Suprapubic skin (tissue), 4 donors: Measurements from ENCODE around the gene ZNF22.

Experiments
- POLR2A ChIP-seq, 2 donors: fragments of 450-650 bp; IDR thresholded peaks; one replicate each; pipeline ENCODE4 v1.6.1; 2017; ENCODE audit warnings: antibody characterized with exemption in 2 of 2, mild to moderate bottlenecking in 2 of 2, moderate library complexity in 2 of 2
- POLR2AphosphoS5 ChIP-seq, 3 donors: sonication (generic); formaldehyde crosslinking; IDR thresholded peaks; one replicate each; pipeline ENCODE4 v1.6.1; 2017; ENCODE audit warnings: antibody characterized with exemption in 3 of 3
- TF ChIP-seq, protein P1 (sequence below), 2 donors: fragments of 200-600 bp in 1 of 2; fragments of 450-650 bp in 1 of 2; sonication (generic) in 1 of 2; IDR thresholded peaks; one replicate each; pipeline ENCODE4 v1.5.1; 2016 to 2019; ENCODE audit warnings: antibody characterized with exemption in 2 of 2, mild to moderate bottlenecking in 1 of 2, moderate library complexity in 1 of 2

DNA sequence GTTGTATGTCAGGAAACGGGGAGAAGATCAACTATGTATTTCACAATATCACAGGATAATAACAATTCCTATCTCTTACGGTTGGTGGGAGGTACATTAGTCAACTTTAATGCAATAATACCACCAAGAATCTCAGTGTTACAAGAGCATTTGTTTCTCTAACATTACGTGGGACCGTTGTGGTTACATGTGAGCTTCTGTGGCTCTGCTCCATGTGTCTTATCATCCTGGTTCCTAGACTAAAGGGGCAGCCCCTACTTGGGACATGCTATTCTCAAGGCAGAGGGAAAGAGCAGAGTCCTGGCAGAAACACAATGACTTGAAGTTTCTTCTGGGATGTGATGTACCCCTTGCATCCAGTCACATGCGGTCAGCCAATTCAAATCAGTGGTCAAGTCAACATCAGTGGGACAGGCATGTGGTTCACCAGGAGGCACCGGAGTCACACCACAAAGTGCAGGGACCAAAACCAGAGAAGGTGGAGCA is 2.5 kb upstream of the ZNF22 start:
- no peak for TF ChIP-seq POLR2A (IDR thresholded peaks at IDR 0.05)
- TF ChIP-seq, protein P1, sequence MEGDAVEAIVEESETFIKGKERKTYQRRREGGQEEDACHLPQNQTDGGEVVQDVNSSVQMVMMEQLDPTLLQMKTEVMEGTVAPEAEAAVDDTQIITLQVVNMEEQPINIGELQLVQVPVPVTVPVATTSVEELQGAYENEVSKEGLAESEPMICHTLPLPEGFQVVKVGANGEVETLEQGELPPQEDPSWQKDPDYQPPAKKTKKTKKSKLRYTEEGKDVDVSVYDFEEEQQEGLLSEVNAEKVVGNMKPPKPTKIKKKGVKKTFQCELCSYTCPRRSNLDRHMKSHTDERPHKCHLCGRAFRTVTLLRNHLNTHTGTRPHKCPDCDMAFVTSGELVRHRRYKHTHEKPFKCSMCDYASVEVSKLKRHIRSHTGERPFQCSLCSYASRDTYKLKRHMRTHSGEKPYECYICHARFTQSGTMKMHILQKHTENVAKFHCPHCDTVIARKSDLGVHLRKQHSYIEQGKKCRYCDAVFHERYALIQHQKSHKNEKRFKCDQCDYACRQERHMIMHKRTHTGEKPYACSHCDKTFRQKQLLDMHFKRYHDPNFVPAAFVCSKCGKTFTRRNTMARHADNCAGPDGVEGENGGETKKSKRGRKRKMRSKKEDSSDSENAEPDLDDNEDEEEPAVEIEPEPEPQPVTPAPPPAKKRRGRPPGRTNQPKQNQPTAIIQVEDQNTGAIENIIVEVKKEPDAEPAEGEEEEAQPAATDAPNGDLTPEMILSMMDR (IDR thresholded peaks at IDR 0.05), result no peak
- TF ChIP-seq POLR2AphosphoS5 (IDR thresholded peaks at IDR 0.05), result peak in 1 of 3 donors; percentile 26
